GM19238 (cell line): Measurements from ENCODE around the gene PAGE2B.
"Not testable (repeated sequence)": the region's sequence is repeated elsewhere in the genome, so short reads cannot be mapped to it uniquely, and the experiment has no call there.

ENCODE experiments used
- DNase-seq: peaks from one replicate; pipeline ENCODE4 v3.0.0; 2011; ENCODE audit warnings: low spot score; ENCODE audit not compliant: insufficient read length

The PAGE2B gene

GRCh38 chrX:55107911-55108310, 33.1 kb downstream of the PAGE2B start:
- no peak for DNase-seq

- no peak for DNase-seq
Observed at GRCh38 chrX:55109306-55109705, 34.5 kb downstream of the PAGE2B start.

GRCh38 chrX:55111578-55112254, 36.9 kb downstream of the PAGE2B start:
- no peak for DNase-seq

- DNase-seq: not testable (repeated sequence)
Observed at GRCh38 chrX:55116589-55116988, 41.8 kb downstream of the PAGE2B start.

GRCh38 chrX:55118574-55118973, 43.7 kb downstream of the PAGE2B start:
- no peak for DNase-seq

- no peak for DNase-seq
Observed at GRCh38 chrX:55119271-55119670, 44.4 kb downstream of the PAGE2B start.

- DNase-seq: no peak
Observed at GRCh38 chrX:55119712-55120111, 44.9 kb downstream of the PAGE2B start.

- no peak for DNase-seq
Observed at GRCh38 chrX:55120761-55121358, 46.0 kb downstream of the PAGE2B start.

- DNase-seq: no peak
Observed at GRCh38 chrX:55123900-55124299, 49.1 kb downstream of the PAGE2B start.

GRCh38 chrX:55127692-55128091, 52.9 kb downstream of the PAGE2B start:
- no peak for DNase-seq
